AG04449 (cell line): ENCODE data around the gene TMEM205.

ENCODE experiments used
- CTCF ChIA-PET: fragments of 350-600 bp; formaldehyde crosslinking; extraction: SDS; loops from one replicate; lab custom pipeline; 2021; ENCODE audit warnings: antibody characterized with exemption; lab: Yijun Ruan, JAX
- POLR2A ChIA-PET: fragments of 400-600, 350-600 bp; formaldehyde crosslinking; extraction: SDS; loops from one replicate; lab custom pipeline; 2020; ENCODE audit warnings: antibody characterized with exemption, inconsistent platforms; lab: Yijun Ruan, JAX
- DNase-seq: peaks from one replicate; pipeline ENCODE4 v3.0.0-alpha.2; 2010; ENCODE audit warnings: low read depth, low spot score
- H3K4me3 ChIP-seq: 2 replicates; pipeline ENCODE4 v1.5.1; 2011; ENCODE audit warnings: low read depth, mild to moderate bottlenecking, control low read depth, low read length
- CTCF ChIP-seq: IDR thresholded peaks from one replicate; pipeline ENCODE4 v1.5.1; 2011; ENCODE audit warnings: mild to moderate bottlenecking, moderate library complexity, low read length, control low read depth, inconsistent platforms; ENCODE audit not compliant: insufficient read depth; ENCODE audit errors: missing control alignments

Gene TMEM205

GRCh38 chr19:11293433-11294389 is 52.4 kb downstream of the TMEM205 start:
- POLR2A ChIA-PET: interaction anchor here (1.0 kb wide), 1 partner anchor 87 kb away, joined by 4 read pairs; no protein-coding TSS in a partner anchor
- CTCF ChIA-PET: interaction anchor here (0.6 to 5.2 kb wide), 38 partner anchors 9 to 287 kb away, joined by 3 to 51 read pairs (median 5); partner anchors contain the start of genes CCDC159, ELOF1, ODAD3 and PRKCSH
- DNase-seq: peak; percentile 37
- peak; percentile 99 for TF ChIP-seq CTCF
- H3K4me3 ChIP-seq: peak overlapping the region; percentile 42
